K562 (cell line): ENCODE data around the gene SFXN3. TPM values are rescaled to one million over a fixed set of nuclear protein-coding genes. Genes with fewer than 3 reads are reported as not detected.

Source experiments
- ARNT ChIP-seq, 2 experiments: fragments of 450-650 bp; IDR thresholded peaks; 2 replicates each; pipeline ENCODE4 v1.6.1; 2016; ENCODE audit warnings: mild to moderate bottlenecking in 1 of 2
- BRF1 ChIP-seq: IDR thresholded peaks from 3 replicates; pipeline ENCODE4 v1.6.1; 2011; ENCODE audit warnings: borderline replicate concordance, mild to moderate bottlenecking; ENCODE audit not compliant: insufficient read length; ENCODE audit errors: extremely low read depth
- CBX1 ChIP-seq: sonication (generic); IDR thresholded peaks from 2 replicates; pipeline ENCODE4 v1.6.1; 2016; ENCODE audit warnings: antibody characterized with exemption, low read depth, mild to moderate bottlenecking
- HDAC1 ChIP-seq, 2 experiments: fragments of 450-650 bp; IDR thresholded peaks; 2 replicates each; pipeline ENCODE4 v1.6.1; 2016 to 2017; ENCODE audit warnings: inconsistent platforms in 1 of 2, mild to moderate bottlenecking in 1 of 2, moderate library complexity in 1 of 2
- IRF2 ChIP-seq: sonication (generic); formaldehyde crosslinking; IDR thresholded peaks from 2 replicates; pipeline ENCODE4 v1.8.1; 2022; ENCODE audit warnings: mild to moderate bottlenecking, missing genetic modification reagents
- MAFG ChIP-seq: fragments of 450-650 bp; conservative IDR thresholded peaks from 2 replicates; pipeline ENCODE4 v1.6.1; 2016; ENCODE audit warnings: missing genetic modification characterization, missing compliant biosample characterization
- POLR3A ChIP-seq: IDR thresholded peaks from 2 replicates; pipeline ENCODE4 v1.6.1; 2011; ENCODE audit warnings: borderline replicate concordance, mild to moderate bottlenecking, moderate library complexity; ENCODE audit not compliant: insufficient read length, insufficient read depth; ENCODE audit errors: extremely low read depth
- SIN3B ChIP-seq: fragments of 450-650 bp; IDR thresholded peaks from 2 replicates; pipeline ENCODE4 v1.6.1; 2017; ENCODE audit warnings: low read depth, mild to moderate bottlenecking, moderate library complexity
- SMAD3 ChIP-seq: fragments of 450-650 bp; formaldehyde crosslinking; conservative IDR thresholded peaks from 2 replicates; pipeline ENCODE4 v1.4.0; 2020; ENCODE audit warnings: mild to moderate bottlenecking
- polyA plus RNA-seq, 8 experiments: library from polyadenylated mRNA; depleted of rRNA in 4 of 8; stranded (reverse) in 5 of 8; unstranded in 3 of 8; fragments of >200 nt; fragmentation: Nextera tagmentation in 2 of 8; fragmentation: Illumina TruSeq in 1 of 8; extraction: Ambion mirVana in 2 of 8; extraction: Trizol in 1 of 8; gene quantifications; 2 replicates each; pipeline versions ENCODE4 v1.2.1 to v1.2.3, GENCODE V29; 2011 to 2014; ENCODE audit warnings: inconsistent platforms in 1 of 8, missing spikeins in 1 of 8
- total RNA-seq, 7 experiments: library from RNA; depleted of rRNA in 6 of 7; stranded (reverse); fragments of >200 nt in 6 of 7; fragmentation: Illumina TruSeq in 2 of 7; extraction: Trizol in 2 of 7; gene quantifications; 2 replicates each; pipeline versions ENCODE4 v1.2.1 to v1.2.3, GENCODE V29; 2011 to 2021; ENCODE audit warnings: low replicate concordance in 1 of 7
- TF ChIP-seq, protein P1 (sequence below): fragments of 450-650 bp; formaldehyde crosslinking; IDR thresholded peaks from 2 replicates; pipeline ENCODE4 v1.4.0; 2020; ENCODE audit warnings: mild to moderate bottlenecking, moderate library complexity
- TF ChIP-seq, protein P2 (sequence below): fragments of 250-450 bp; sonication (Bioruptor Pico); IDR thresholded peaks from 2 replicates; pipeline ENCODE4 v1.4.0; 2020; ENCODE audit warnings: mild to moderate bottlenecking, moderate library complexity

The SFXN3 gene
- total and polyA plus RNA-seq, 9 of the 15 experiments (the other 6 are each of a cell fraction or from before 2014, with no cell fraction given): 0.24 to 4.6 (median 0.86) TPM

DNA sequence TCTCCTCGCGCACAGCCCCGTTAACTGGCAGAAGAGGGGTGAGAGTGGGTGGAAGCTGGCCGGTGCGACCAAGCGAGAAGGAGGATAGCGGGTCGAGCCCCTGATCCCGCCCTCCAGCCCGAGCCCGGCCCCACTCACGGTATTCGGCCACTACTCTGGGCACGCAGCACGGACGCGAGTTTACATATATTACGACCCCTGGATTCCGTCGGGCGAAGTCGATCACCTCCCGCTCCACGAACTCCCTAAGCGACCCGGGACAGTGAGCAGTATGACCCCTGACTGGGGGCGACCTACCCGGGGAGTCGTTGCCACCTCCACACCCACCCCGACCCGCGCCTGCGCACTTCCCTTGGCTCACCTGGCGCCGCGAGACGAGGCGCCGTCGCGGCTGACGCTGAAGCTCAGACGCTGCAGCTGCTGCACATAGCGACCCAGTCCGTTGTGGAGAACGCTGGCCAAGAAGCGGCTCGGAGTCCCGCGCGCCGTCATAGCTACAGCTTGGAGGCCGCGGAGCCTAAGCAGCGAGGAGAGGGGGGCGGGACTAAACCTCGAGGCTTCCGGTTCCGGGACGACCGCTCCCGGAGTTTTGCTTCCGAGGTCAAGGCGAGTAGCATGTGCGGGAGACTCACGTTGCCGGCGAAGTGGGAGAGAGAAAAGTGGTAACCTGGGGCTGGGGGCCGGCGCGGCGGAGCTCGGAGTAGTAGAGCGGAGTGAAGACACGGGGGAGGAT, 43.9 kb upstream of the SFXN3 start, which contains the start of the genes MRPL43 and TWNK (continued):
- TF ChIP-seq CBX1 (no peak), HDAC1 (IDR thresholded peaks at IDR 0.05) (peak in 1 of 2 experiments; percentile 99; a peak in 2 of 4 replicates), SMAD3 (CRISPR knock-in tag) (no peak), POLR3A (no peak), IRF2 (CRISPR knock-in tag) (no peak; the same call in 1 of the 2 replicates), SIN3B (peak; percentile 78; the same call in 1 of the 2 replicates), ARNT (IDR thresholded peaks at IDR 0.05) (no peak), MAFG (tag) (no peak), BRF1 (no peak)
- TF ChIP-seq, protein P1, sequence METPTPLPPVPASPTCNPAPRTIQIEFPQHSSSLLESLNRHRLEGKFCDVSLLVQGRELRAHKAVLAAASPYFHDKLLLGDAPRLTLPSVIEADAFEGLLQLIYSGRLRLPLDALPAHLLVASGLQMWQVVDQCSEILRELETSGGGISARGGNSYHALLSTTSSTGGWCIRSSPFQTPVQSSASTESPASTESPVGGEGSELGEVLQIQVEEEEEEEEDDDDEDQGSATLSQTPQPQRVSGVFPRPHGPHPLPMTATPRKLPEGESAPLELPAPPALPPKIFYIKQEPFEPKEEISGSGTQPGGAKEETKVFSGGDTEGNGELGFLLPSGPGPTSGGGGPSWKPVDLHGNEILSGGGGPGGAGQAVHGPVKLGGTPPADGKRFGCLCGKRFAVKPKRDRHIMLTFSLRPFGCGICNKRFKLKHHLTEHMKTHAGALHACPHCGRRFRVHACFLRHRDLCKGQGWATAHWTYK (CRISPR knock-in tag): no peak
- TF ChIP-seq, protein P2, sequence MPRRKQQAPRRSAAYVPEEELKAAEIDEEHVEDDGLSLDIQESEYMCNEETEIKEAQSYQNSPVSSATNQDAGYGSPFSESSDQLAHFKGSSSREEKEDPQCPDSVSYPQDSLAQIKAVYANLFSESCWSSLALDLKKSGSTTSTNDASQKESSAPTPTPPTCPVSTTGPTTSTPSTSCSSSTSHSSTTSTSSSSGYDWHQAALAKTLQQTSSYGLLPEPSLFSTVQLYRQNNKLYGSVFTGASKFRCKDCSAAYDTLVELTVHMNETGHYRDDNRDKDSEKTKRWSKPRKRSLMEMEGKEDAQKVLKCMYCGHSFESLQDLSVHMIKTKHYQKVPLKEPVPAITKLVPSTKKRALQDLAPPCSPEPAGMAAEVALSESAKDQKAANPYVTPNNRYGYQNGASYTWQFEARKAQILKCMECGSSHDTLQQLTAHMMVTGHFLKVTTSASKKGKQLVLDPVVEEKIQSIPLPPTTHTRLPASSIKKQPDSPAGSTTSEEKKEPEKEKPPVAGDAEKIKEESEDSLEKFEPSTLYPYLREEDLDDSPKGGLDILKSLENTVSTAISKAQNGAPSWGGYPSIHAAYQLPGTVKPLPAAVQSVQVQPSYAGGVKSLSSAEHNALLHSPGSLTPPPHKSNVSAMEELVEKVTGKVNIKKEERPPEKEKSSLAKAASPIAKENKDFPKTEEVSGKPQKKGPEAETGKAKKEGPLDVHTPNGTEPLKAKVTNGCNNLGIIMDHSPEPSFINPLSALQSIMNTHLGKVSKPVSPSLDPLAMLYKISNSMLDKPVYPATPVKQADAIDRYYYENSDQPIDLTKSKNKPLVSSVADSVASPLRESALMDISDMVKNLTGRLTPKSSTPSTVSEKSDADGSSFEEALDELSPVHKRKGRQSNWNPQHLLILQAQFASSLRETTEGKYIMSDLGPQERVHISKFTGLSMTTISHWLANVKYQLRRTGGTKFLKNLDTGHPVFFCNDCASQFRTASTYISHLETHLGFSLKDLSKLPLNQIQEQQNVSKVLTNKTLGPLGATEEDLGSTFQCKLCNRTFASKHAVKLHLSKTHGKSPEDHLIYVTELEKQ (CRISPR knock-in tag): no peak
